HUDEP-2 (cell line): ENCODE measurements around the gene RAB11FIP3.

Experiments used
- DNase-seq, 76 experiments: peaks; one replicate each; lab custom pipeline; 2025; ENCODE audit not compliant: unreplicated experiment in 76 of 76; lab: John Stamatoyannopoulos, UW

The RAB11FIP3 gene

DNA sequence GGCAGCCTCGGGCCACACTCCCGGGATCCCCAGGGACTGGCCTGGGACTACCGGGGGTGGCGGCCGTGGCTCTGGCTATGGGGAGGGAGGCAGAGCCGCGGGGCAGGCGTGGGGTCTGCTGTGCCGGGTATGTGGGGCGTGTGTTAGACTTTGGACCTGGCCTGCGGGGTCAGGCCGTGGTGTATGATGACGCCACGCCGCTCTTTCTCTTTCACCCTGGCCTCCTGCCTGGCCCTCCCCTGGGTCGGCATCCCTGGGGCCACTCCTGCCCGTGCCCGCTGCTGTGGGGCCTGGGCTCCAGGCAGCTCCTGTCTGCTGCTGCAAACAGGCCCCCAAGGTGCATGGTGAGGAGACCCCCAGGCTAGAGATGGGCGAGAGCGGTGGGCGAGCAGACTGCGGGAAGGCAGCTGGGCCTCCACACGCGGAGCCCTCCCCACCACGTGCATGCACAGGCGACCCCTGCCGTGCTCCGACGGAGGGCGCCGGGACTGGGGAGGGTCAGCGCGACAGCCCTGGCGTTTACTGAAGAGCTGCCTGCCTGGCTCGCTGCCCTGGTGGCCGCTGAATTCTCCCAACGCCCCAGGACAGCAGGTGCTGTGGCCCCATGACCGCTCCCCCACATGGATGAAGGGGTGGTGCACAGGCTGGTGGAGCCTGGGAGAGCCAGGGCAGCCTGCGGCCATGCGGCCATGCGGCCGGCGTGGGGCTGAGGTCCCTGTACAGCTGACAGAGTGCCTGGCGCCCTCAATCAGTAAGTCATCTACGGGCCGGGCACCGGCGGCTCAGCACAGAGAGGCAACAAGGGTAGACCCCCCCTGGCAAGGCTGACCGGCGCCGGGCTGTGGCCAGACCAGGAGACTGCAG, 118.1 kb downstream of the RAB11FIP3 start:
- no peak for DNase-seq

DNA sequence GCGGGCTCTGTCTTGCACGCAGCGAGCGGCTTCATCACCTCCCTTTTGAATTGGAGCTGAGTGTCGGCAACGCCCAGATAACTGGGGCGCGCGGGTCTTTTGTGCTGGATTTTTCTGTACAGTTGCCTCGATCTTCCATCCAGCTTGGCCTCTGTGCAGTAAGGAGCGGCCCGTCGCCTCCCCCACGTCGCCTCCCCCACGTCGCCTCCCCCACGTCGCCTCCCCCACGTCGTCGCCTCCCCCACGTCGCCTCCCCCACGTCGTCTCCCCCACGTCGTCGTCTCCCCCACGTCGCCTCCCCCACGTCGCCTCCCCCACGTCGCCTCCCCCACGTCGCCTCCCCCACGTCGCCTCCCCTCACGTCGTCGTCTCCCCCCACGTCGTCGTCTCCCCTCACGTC, 119.1 kb downstream of the RAB11FIP3 start:
- no peak for DNase-seq

DNA sequence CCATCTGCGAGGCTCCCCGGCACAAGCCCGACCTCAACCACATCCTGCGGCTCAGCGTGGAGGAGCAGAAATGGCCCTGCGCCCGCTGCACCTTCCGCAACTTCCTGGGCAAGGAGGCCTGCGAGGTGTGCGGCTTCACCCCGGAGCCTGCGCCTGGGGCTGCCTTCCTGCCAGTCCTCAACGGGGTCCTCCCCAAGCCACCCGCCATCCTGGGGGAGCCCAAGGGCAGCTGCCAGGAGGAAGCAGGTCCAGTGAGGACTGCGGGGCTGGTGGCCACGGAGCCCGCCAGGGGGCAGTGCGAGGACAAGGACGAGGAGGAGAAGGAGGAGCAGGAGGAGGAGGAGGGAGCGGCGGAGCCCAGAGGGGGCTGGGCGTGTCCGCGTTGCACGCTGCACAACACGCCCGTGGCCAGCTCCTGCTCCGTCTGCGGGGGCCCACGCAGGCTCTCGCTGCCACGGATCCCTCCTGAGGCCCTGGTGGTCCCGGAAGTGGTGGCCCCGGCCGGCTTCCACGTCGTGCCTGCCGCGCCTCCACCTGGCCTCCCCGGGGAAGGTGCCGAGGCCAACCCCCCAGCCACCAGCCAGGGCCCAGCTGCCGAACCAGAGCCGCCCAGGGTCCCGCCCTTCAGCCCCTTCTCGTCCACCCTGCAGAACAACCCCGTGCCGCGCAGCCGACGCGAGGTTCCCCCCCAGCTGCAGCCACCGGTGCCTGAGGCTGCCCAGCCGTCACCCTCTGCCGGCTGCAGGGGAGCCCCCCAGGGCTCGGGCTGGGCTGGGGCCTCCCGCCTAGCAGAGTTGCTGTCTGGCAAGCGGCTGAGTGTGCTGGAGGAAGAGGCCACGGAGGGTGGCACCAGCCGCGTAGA, 121.7 kb downstream of the RAB11FIP3 start:
- peak in 50 of 76 experiments; percentile 10 to 81 (median 52) for DNase-seq

DNA sequence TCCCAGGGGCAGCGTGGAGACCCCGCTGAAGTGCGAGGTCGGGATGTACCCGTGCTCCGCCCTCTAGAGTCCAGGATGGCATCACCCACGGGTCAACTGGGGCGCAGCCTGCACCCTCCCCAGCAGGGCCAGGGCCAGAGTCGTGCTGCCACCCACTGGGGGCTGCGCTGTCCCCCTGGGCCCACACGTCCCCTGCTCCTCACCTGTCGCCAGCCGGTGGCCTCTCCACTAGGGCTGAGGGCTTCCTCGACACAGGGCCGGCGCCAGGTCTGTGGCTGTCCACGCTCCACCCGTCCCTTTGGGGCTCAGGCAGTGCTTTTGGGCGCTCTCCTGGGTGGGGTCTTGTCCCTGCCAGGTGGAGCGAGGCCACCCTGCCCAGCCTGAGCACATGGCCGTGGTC, 123.1 kb downstream of the RAB11FIP3 start:
- DNase-seq, result no peak

DNA sequence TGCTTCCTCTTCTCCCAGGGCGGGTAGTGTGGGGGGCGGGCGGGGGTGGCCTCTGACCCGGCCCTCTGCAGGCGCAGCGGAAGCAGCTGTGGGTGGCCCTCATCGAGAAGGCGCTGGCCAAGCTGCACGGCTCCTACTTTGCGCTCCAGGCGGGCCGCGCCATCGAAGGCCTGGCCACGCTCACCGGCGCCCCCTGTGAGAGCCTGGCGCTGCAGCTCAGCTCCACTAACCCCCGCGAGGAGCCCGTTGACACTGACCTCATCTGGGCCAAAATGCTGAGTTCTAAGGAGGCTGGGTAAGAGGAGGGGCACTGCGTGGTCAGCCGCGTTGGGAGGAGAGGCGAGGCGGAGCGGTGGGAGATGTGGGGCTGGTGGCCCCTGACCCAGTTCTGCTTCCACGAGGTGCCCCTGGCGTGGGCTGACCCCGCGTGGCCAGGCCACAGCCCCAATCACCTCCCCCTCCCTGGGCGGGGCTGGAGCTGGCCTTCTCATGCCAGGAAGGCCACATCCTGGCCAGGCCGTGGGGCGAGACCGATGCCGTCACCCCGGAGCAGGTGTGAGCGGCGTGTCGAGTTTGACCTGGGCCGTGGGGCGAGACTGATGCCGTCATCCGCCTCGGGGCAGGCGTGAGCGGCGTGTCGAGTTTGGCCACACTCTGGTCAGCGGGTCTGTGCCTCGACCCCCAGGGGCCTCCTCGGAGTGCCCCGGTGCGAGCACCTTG, 124.3 kb downstream of the RAB11FIP3 start:
- DNase-seq, result no peak

DNA sequence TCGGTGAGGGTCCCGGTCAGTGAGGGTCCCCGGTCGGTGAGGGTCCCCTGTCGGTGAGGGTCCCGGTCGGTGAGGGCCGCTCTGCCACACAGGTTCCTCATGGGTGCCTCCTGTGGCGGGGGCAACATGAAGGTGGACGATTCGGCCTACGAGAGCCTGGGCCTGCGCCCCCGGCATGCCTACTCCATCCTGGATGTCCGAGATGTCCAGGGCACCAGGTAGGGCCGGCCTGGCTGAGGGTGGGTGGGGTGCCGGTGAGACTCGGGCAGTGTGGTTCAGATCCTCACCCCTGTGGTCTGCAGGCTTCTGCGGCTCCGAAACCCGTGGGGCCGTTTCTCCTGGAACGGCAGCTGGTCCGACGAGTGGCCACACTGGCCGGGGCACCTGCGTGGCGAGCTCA, 125.8 kb downstream of the RAB11FIP3 start:
- no peak for DNase-seq

DNA sequence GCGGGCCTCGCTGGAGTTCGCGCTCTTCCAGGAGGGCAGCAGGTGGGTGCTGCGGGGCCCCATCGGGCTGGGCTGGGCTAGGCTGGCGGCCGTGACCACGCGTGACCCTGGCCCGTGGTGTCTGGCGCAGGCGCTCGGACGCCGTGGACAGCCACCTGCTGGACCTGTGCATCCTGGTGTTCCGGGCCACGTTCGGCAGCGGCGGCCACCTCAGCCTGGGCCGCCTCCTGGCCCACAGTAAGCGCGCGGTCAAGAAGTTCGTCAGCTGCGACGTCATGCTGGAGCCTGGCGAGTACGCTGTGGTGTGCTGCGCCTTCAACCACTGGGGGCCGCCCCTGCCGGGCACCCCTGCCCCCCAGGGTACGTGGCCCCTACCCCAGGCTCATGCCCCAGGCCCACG, 126.7 kb downstream of the RAB11FIP3 start:
- DNase-seq, result no peak

DNA sequence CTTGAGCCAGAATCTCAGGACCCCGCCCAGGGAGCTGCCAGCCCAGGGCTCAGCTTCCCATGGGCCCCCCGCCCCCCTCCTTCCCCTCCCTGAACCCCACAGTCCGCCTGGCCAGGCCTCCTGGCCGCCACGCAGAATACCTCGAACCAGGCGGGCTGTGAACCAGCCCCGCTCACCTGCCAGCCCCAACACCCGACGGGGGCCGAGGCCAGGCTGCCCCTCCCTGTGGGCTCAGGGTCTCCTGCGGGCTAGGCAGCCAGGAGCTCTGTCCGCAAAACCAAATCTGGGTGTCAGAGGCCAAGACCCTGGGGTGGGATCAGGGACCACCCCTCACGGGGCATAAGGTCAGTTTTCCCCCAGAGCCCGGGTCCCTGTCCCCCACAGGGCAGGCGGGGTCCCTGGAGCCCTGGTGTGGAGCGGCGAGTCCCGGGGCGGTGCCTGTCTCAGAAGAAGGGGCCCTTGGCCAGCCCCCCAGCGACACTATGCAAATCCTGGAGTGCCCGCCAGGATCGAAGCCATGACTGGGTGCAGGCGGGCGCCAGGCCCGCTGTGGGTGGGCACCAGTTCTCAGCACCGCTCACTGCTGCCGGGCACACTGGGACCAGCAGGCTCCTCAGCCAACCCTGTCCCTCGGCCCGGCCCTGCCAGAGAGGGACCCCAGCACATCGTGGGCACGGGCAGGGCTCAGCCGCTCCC, 128.3 kb downstream of the RAB11FIP3 start:
- DNase-seq, result no peak

DNA sequence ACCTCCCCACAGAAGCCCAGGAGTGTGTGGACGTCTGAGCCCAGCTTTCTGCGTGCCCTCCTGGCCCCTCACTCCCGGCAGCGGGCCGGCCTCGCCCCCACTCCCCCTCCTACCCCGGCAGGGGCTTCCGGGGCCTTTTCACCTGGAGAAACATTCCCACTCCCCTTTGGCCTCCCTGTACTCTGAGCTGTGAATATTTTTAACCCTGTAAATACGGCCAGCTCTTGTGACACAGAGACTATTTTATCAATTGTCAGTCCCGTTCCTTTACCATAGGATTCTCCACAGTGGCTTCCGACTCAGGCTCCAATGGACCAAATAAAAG, 128.8 kb downstream of the RAB11FIP3 start:
- DNase-seq, result no peak

DNA sequence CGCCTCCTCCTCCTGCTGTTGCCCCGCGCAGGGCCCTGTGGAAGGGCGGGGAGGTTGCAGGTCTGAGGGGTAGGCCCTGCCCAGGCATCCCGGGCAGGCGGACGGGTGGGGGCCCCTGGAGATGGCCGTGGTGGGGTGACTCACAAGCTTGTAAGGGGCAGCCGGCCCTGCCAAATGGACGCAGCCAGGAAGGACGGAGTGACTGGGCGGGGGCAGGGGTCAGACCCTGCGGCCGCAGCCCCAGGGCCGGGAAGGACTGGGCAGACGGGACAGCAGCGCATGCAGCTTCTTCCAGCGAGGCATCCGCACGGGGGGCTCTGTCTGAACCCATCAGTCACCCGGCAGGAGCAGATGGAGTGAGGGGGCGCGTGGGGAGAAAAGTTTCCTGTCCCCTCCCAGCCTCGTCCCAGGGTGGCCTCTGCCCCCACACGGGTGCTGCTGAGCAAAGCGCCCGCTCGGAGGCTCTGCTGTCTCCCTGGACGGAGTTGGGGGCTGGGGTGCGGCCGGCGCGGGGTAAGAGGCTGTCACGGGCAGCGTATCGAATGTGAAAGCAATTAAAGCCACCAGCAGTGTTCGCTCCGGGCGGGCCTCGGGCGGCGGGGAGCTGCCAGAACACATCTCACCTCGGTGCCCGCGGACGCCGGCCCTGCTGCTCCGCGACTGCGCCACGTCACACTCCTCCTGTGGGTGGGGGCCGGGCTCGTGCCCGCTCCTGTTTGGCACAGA, 129.4 kb downstream of the RAB11FIP3 start:
- no peak for DNase-seq

DNA sequence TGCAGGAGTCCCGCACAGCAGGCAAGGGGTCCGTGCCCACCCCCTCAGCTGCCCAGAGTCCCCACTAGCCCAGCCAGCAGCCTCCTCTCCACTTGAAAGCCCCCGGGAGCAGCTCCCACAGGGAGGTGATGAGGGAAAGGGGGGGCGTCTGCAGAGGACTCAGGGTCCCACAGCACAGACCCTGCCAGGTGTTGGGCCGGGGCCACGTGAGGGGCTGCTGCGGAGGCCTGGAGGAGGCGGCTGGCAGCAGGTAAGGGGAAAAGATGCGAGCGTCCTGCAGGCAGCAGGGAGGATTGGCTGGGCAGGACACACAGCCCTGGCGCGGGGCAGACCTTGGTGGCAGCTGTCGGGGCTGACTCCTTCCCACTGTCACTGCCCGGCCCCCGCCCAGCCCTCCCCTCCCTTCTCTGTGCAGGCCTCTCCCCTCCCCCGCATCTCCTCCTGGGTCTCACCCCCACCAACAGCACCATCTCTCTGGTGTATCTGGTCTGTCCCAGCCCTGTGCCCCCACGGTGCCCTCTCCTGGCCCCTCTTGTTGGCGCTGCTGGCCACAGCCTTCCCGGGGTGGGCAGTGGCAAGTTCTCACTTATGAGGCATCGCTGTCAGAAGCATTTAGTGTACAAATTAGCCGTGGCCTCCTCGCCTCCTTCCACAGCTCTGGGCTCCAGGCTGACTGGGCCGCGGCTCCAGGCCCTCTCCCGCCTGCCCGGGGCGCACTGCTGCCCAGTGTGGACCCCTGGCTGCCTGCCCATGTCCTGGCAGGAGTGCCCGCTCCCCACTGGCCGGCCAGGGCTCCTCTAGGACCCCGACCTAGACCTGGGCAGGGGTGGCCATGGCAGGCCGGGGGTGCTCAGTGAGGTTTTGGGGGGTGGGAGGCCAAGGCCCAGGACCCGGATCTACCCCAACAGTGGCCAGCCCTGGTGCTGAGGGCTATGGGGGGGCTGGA, 130.4 kb downstream of the RAB11FIP3 start:
- peak in 18 of 76 experiments; percentile 10 to 54 (median 22) for DNase-seq

DNA sequence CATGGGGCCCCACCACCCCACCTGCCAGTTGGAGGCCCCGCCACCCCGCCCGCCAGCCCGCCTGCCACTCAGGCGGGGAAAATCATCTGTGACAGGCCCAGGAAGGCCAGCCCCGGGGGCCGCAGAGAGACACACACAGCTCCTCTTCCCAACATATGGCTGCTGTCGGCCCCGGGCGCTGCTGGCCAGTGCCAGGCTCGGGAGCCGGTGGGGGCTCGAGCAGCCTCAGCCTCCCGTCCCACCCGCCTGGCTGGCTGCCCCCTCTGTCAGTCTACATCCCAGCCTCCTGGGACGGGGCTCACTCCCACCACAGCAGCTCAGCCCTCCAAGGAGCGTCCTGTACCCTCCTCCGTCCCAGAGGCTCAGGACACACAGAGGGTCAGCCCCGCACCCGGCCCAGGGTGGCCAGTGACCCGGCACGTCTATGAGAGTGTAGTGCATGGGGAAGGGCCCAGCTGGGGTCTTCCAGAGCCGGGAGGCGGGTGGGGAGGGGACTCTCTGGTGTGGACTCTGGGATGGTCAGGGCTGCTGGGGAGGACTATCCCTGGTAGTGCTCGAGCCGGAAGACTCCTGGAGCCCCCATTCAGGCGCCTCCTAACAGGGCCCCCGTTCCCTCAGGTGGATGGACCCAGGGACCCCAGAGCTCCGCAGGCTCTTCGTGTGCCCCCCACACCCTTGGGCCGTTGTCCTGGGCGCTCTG, 131.2 kb downstream of the RAB11FIP3 start:
- no peak for DNase-seq

DNA sequence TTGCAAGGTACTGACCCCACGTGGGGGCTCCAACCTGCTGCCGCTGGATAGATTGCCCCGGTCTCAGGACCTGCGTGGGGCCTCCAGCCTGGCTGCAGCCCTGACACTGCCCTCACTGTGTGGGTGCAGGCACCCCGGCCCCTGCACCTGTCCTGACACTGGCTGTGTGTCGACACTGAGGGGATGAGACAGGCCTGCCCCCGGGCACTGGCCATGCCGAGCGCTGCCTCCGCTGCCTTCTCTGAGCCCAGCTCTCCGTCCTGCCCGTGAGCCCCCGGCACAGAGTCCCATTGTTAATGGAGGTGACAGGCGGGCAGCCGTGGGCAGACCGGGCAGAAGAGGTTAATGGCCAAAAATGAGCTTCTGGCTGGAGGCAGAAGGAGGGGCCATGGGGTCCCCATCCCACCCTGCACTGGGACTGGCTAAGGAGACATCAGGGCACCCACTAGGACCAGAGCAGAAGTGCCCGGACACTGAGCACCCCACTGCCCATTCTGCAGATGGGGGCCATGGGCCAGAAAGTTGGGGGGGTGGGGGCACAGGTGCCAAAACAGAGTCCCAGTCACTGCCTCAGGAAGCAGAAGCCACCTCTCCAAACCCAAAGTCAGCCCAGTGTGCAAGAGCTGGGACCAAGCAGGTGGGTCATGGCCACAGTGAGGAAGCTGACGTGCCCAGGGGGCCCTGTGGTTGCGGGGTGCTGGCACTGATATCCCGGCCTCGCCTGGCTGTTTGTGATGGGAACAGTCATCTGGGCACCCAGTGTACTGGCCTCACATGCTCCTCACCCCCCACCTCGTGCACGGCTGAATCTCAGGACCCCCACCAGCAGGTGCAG, 132.2 kb downstream of the RAB11FIP3 start:
- no peak for DNase-seq

DNA sequence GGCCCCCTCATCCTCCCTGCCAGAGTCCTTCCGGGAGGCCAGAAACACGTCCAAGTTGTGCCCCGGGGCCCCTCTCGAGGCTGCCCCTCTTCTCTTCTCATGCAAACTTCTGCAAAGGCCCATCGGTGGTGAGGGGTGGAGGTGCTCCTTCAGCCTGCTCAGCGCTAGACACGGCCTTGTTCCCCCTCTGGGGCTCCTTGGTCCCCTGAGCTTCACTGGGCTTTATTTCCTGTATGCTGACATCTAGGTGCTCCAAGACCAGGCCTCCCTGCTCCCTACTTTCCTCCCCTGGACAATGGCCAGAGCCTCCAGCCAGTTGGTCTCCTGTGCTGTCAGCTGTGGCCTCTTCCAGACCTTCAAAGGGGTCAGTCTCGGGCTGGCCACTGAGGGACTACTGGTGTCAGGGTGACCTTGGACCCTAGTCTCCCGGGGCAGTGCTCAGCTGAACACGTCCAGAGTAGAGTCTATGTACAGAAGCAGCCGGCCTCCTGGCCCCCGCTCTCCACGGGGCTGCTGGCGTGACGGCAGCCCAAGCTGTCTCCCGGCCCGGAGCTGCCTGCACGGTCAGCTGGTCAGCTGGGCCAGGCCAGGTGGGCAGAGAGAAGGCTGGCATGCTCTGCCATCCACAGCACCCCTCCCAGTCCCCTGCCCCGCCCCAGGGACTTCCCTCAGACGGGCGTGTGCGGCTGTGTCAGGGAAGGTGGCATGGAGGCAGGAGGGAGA, 133.0 kb downstream of the RAB11FIP3 start:
- peak in 1 of 76 experiments; percentile 65 for DNase-seq

DNA sequence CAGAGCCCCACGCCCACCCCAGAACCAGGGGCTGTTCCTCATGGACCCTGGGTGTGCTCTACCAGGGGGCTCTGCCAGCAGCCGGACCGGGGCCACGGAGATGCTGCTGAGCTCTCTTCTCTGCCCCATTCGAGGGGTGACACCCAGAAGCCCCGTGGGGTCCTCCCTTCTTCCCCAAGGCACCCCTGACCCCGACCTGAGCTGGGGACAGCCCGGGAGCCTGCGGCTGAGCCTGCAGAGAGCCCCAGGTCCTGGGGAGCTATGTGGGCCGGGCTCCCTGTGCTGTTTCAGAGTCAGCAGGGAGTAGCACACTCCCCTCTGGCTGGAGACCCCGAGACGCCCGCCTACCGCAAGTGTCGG, 133.6 kb downstream of the RAB11FIP3 start:
- DNase-seq, result no peak

DNA sequence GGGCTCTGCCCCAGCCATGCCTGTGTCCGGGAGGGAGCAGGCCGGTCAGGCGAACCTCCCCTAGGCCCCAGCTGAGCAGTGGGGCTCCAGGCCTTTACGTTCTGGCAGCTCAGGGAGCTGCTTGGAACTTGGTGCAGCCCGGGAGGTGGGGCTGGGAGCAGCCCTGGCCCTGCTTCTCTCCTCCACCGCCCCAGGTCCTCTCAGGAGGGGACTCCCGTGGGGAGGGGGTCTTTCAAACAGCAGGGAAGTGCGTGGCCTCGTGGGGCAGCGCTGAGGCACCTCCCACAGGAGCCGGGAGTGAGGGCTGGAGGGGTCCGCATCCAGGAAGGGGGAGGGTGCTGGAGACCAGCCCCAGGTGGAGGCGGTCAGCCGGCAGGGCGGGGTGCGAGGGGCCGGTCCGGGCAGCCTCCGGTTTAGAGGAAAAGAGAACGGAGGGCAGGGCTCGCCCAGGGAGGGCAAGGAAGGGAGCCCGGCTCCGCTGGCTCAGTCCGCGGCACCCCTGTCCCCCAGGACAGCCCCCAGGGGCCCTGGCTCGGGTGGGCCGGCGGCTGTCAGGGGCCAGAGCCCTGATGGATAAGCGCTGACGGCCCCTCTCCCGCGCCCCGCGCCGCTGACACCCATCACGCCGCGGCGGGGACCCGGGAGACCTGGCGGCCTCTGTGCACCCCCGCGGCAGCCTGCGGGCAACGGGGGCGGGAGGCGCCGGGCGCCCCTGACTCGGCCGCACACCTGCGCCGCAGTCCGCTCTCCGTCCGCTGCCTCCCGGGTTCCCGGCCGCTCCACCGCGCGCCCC, 134.2 kb downstream of the RAB11FIP3 start:
- DNase-seq, result no peak
